DND-41 (cell line): ENCODE results near the gene STX1B.

Experiments used
- EZH2 ChIP-seq: IDR thresholded peaks from 3 replicates; pipeline ENCODE4 v1.6.1; 2012; ENCODE audit warnings: borderline replicate concordance, low read depth, mild to moderate bottlenecking, moderate library complexity, low read length, inconsistent platforms; ENCODE audit not compliant: severe bottlenecking
- TF ChIP-seq, protein P1 (sequence below): IDR thresholded peaks from 2 replicates; pipeline ENCODE4 v1.5.1; 2012; ENCODE audit warnings: borderline replicate concordance, low read length, moderate library complexity, mild to moderate bottlenecking; ENCODE audit not compliant: poor library complexity, severe bottlenecking; ENCODE audit errors: extremely low read depth

DNA sequence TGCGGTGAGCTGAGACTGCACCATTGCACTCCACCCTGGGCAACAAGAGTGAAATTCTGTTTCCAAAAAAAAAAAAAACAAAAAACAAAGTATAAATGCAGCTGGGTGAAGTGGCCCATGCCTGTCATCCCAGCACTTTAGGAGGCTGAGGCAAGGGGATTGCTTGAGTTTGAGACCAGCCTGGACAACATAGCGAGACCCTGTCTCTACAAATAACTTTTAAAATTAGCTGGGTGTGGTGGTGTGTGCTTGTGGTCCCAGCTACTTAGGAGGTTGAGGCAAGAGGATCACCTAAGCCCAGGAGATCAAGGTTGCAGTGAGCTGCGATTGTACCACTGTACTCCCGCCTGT lies 12.8 kb upstream of the STX1B start:
- TF ChIP-seq, protein P1, sequence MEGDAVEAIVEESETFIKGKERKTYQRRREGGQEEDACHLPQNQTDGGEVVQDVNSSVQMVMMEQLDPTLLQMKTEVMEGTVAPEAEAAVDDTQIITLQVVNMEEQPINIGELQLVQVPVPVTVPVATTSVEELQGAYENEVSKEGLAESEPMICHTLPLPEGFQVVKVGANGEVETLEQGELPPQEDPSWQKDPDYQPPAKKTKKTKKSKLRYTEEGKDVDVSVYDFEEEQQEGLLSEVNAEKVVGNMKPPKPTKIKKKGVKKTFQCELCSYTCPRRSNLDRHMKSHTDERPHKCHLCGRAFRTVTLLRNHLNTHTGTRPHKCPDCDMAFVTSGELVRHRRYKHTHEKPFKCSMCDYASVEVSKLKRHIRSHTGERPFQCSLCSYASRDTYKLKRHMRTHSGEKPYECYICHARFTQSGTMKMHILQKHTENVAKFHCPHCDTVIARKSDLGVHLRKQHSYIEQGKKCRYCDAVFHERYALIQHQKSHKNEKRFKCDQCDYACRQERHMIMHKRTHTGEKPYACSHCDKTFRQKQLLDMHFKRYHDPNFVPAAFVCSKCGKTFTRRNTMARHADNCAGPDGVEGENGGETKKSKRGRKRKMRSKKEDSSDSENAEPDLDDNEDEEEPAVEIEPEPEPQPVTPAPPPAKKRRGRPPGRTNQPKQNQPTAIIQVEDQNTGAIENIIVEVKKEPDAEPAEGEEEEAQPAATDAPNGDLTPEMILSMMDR, result no peak
- TF ChIP-seq EZH2, result no peak
